ENCODE measurements around the gene TDP2.
"Not testable (repeated sequence)": the region's sequence is repeated elsewhere in the genome, so short reads cannot be mapped to it uniquely, and the experiment has no call there.

Gene TDP2

GRCh38 chr6:24673625-24674024, 6.9 kb upstream of the TDP2 start:
- TF ChIP-seq CTCF (conservative IDR thresholded peaks at IDR 0.05; ENCODE audit: low read length) = no peak
- DNase-seq (ENCODE audit: low read depth) = no peak

GRCh38 chr6:24672620-24673182, 6.0 kb upstream of the TDP2 start:
- no peak for TF ChIP-seq CTCF (conservative IDR thresholded peaks at IDR 0.05; ENCODE audit: low read length)
- no peak for DNase-seq (ENCODE audit: low read depth)
- H3K4me3 ChIP-seq (ENCODE audit: low read length) = no peak overlapping the region

More at GRCh38 chr6:24673625-24674024, 6.9 kb upstream of the TDP2 start:
- H3K4me3 ChIP-seq (ENCODE audit: low read length) = no peak overlapping the region

DNA sequence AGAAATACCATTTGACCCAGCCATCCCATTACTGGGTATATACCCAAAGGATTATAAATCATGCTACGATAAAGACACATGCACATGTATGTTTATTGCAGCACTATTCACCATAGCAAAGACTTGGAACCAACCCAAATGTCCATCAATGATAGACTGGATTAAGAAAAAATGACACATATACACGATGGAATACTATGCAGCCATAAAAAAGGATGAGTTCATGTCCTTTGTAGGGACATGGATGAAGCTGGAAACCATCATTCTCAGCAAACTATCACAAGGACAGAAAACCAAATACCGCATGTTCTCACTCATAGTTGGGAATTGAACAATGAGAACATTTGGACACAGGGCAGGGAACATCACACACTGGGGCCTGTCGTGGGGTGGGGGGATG, 4.4 kb upstream of the TDP2 start:
- H3K4me3 ChIP-seq (ENCODE audit: low read length); DNase-seq (ENCODE audit: low read depth): not testable (repeated sequence)

- not testable (repeated sequence) for DNase-seq (ENCODE audit: low read depth); H3K4me3 ChIP-seq (ENCODE audit: low read length)
These were observed 3.8 kb upstream of the TDP2 start for GRCh38 chr6:24670492-24670891.

DNA sequence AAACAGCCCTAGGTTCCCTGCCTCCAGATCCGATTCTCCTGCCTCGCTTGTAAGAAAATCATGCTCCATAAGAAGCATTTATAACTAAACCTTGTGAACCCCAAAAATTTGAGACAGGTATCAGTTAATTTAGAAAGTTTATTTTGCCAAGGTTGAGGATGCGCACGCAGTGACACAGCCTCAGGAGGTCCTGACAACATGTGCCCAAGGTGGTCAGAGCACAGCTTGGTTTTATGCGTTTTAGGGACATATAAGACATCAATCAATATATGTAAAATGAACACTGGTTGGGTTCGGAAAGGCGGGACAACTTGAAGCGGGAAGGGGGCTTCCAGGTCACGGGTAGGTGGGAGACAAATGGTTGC, 2.3 kb upstream of the TDP2 start:
- H3K4me3 ChIP-seq (ENCODE audit: low read length) = no peak overlapping the region
- no peak for DNase-seq (ENCODE audit: low read depth)
- TF ChIP-seq CTCF (conservative IDR thresholded peaks at IDR 0.05; ENCODE audit: low read length) = no peak

GRCh38 chr6:24668066-24668996, 1.6 kb upstream of the TDP2 start:
- not testable (repeated sequence) for DNase-seq (ENCODE audit: low read depth); H3K4me3 ChIP-seq (ENCODE audit: low read length)

- peak overlapping the region; percentile 100 for H3K4me3 ChIP-seq (ENCODE audit: low read length)
- no peak for TF ChIP-seq CTCF (conservative IDR thresholded peaks at IDR 0.05; ENCODE audit: low read length)
- peak; percentile 27 for DNase-seq (ENCODE audit: low read depth)
These were observed 692 bp upstream of the TDP2 start for GRCh38 chr6:24667378-24667803.

DNA sequence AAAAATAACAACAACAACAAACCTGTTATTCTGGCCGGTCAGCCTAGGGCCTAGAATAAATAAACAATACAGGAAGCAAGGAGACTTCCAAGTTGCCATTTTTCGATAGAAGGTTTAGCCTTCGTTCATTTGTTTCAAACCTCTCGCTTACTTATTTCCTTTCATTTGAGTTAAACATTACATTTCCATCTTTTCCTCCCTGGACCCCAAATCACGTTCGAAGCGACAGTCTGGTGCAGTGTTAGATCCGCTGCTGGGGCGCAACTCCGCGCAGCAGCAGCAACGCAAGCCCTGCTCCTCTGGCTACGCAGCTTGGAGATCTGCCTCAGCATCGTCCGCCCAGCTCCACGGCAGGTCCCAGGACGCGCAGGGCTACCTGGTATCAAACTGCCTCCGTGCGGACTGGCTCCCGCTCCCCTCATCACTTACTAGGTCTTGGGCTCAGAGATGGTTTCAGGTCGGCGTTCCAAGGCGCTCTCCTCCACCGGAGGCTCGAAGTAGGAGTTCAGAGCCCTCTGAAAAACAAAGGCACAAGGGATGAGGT, 530 bp downstream of the TDP2 start:
- H3K4me3 ChIP-seq (ENCODE audit: low read length) = peak overlapping the region; percentile 100
- peak; percentile 25 for DNase-seq (ENCODE audit: low read depth)
- no peak for TF ChIP-seq CTCF (conservative IDR thresholded peaks at IDR 0.05; ENCODE audit: low read length)

All from AG10803 (cell line).